Tibial artery (tissue), 4 donors: ENCODE data around the gene TRAPPC12.
"Not testable (repeated sequence)": the region's sequence is repeated elsewhere in the genome, so short reads cannot be mapped to it uniquely, and the experiment has no call there.

Experiments
- DNase-seq, 2 donors: peaks; one replicate each; pipeline ENCODE4 v3.0.0-alpha.2; 2019
- H3K27ac ChIP-seq, 2 donors: fragments of 200-600 bp; sonication (generic) in 1 of 2; 1 replicate in 1 of 2; 2 replicates in 1 of 2; pipeline ENCODE4 v1.5.1; 2018 to 2019; ENCODE audit warnings: mild to moderate bottlenecking in 1 of 2
- H3K27me3 ChIP-seq, 2 donors: fragments of 200-600 bp; sonication (generic) in 1 of 2; one replicate each; pipeline versions ENCODE4 v1.5.1 to v1.6.0; 2016 to 2019
- H3K36me3 ChIP-seq, 3 donors: fragments of 200-600 bp; sonication (generic) in 2 of 3; one replicate each; pipeline ENCODE4 v1.5.1; 2016 to 2019; ENCODE audit warnings: mild to moderate bottlenecking in 2 of 3
- H3K4me1 ChIP-seq, 4 donors: fragments of 200-600 bp; sonication (generic) in 2 of 4; 1 replicate in 3 of 4; 2 replicates in 1 of 4; pipeline ENCODE4 v1.5.1; 2016 to 2019
- H3K4me3 ChIP-seq, 2 donors: fragments of 200-600 bp; sonication (generic) in 1 of 2; 1 replicate in 1 of 2; 2 replicates in 1 of 2; pipeline ENCODE4 v1.5.1; 2018 to 2019; ENCODE audit warnings: mild to moderate bottlenecking in 2 of 2
- H3K9me3 ChIP-seq, 3 donors: fragments of 200-600 bp; sonication (generic) in 1 of 3; one replicate each; pipeline ENCODE4 v1.5.1; 2016 to 2019
- CTCF ChIP-seq, 2 experiments: fragments of 200-600 bp in 1 of 2; fragments of 450-650 bp in 1 of 2; IDR thresholded peaks; one replicate each; pipeline ENCODE4 v1.5.1; 2017 to 2019; ENCODE audit warnings: antibody characterized with exemption in 2 of 2, mild to moderate bottlenecking in 1 of 2, moderate library complexity in 1 of 2
- intact Hi-C: fragments of 100-400 bp; cut with DNase I; formaldehyde crosslinking; loops from one replicate; pipeline ENCODE4 v1.15.0; 2023; ENCODE audit warnings: low total_unique reads

TRAPPC12 gene

GRCh38 chr2:3504741-3505140, 125.2 kb downstream of the TRAPPC12 start:
- peaks cover 50 to 77% (median 57%) of the 10 kb centered on the region in 3 donors for H3K36me3 ChIP-seq

GRCh38 chr2:3505771-3506170, 126.3 kb downstream of the TRAPPC12 start:
- Histone ChIP-seq H3K27ac (no peak overlapping the region), H3K9me3 (no peaks in the 10 kb centered on the region), H3K36me3 (peaks cover 44 to 77% (median 58%) of the 10 kb centered on the region in 3 donors), H3K27me3 (no peaks in the 10 kb centered on the region), H3K4me3 (no peak overlapping the region), H3K4me1 (no peaks in the 10 kb centered on the region)
- intact Hi-C loops: no loop called here
- no peak for TF ChIP-seq CTCF (IDR thresholded peaks at IDR 0.05)
- no peak for DNase-seq

More at GRCh38 chr2:3504741-3505140, 125.2 kb downstream of the TRAPPC12 start:
- no peaks in the 10 kb centered on the region for H3K27me3 ChIP-seq
- no peak for TF ChIP-seq CTCF (IDR thresholded peaks at IDR 0.05)
- no peak overlapping the region for H3K27ac ChIP-seq
- no peaks in the 10 kb centered on the region for H3K9me3 ChIP-seq
- no peak for DNase-seq
- H3K4me1 ChIP-seq: no peaks in the 10 kb centered on the region
- no peak overlapping the region for H3K4me3 ChIP-seq
- intact Hi-C loops: no loop called here

- DNase-seq: no peak
- Histone ChIP-seq H3K27ac (no peak overlapping the region), H3K36me3 (peaks cover 45 to 64% (median 50%) of the 10 kb centered on the region in 3 donors), H3K27me3 (no peaks in the 10 kb centered on the region), H3K9me3 (no peaks in the 10 kb centered on the region), H3K4me3 (no peak overlapping the region), H3K4me1 (peaks cover 0 to under 1% (median 0%) of the 10 kb centered on the region in 4 donors)
- intact Hi-C loops: no loop called here
- TF ChIP-seq CTCF (IDR thresholded peaks at IDR 0.05): no peak
Measured at GRCh38 chr2:3512086-3512485, 132.6 kb downstream of the TRAPPC12 start.

- intact Hi-C loops: no loop called here
- no peak for TF ChIP-seq CTCF (IDR thresholded peaks at IDR 0.05)
- peaks cover 0 to 12% (median 5%) of the 10 kb centered on the region in 4 donors for H3K4me1 ChIP-seq
- peaks cover 41 to 57% (median 44%) of the 10 kb centered on the region in 3 donors for H3K36me3 ChIP-seq
- no peaks in the 10 kb centered on the region for H3K27me3 ChIP-seq
- no peak for DNase-seq
- H3K9me3 ChIP-seq: no peaks in the 10 kb centered on the region
- no peak overlapping the region for H3K4me3 ChIP-seq
- no peak overlapping the region for H3K27ac ChIP-seq
Measured at GRCh38 chr2:3513026-3513810, 133.7 kb downstream of the TRAPPC12 start.

- Histone ChIP-seq H3K36me3 (peaks cover 31 to 39% (median 32%) of the 10 kb centered on the region in 3 donors), H3K4me1 (peaks cover 0 to 19% (median 12%) of the 10 kb centered on the region in 4 donors)
- H3K27ac ChIP-seq, H3K4me3 ChIP-seq, H3K9me3 ChIP-seq, DNase-seq, intact Hi-C loops, H3K27me3 ChIP-seq: not testable (repeated sequence)
Measured at GRCh38 chr2:3515438-3515837, 135.9 kb downstream of the TRAPPC12 start.

GRCh38 chr2:3516831-3517230, 137.3 kb downstream of the TRAPPC12 start:
- no peak for TF ChIP-seq CTCF (IDR thresholded peaks at IDR 0.05)
- Histone ChIP-seq H3K27ac (no peak overlapping the region), H3K4me1 (peaks cover 0 to 28% (median 15%) of the 10 kb centered on the region in 4 donors), H3K9me3 (no peaks in the 10 kb centered on the region), H3K36me3 (peaks cover 17 to 25% (median 20%) of the 10 kb centered on the region in 3 donors), H3K4me3 (no peak overlapping the region), H3K27me3 (no peaks in the 10 kb centered on the region)
- intact Hi-C loops: no loop called here
- no peak for DNase-seq
